GM19397 (cell line): Measurements from ENCODE around the gene RUFY2.
A peak's percentile ranks its signal among the peaks of the same experiment; 100 is the strongest.

Experiments
- ATAC-seq: cut with Tn5 transposase; IDR thresholded peaks from one replicate; pipeline ENCODE4 v1.9.1; 2021; ENCODE audit warnings: mild to moderate bottlenecking, moderate library complexity; ENCODE audit not compliant: unreplicated experiment

RUFY2 gene

DNA sequence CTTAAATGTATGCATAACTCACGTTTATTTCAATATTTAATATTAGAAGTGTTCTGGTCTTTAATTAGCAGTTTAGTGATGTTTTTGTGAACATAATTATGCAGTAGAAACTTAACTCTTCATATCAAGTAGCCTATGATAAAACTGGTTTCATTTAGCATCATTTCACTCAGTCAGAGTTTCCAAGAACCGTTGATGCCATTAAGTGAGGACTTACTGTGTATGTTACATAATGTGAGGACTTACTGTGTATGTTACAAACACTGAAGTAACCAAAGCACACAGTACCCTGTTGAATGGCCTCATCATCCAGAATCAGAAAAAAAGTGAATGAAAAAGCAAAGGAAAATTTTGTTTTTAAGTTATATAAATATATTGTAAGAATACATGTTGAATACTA is 41.5 kb downstream of the RUFY2 start:
- no peak for ATAC-seq

- ATAC-seq: no peak
These were observed 42.8 kb downstream of the RUFY2 start for GRCh38 chr10:68364101-68364886.

DNA sequence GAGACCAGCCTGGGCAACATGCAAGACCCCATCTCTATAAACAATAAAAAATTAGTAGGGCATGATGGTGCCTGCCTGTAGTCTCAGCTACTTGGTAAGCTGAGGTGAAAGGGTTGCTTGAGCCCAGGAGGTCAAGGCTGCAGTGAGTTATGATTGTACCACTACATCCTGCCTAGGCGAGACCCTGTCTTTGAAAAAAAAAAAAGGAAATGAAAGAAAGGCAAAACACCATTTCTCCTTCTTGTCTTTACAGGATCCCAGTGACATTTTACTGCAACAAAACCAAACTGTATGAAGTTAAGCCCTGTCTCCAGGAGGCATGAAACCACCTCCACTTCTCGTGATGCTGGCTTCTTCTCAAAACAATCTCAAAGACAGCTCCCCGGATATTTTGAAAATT is 44.5 kb downstream of the RUFY2 start:
- ATAC-seq: no peak

DNA sequence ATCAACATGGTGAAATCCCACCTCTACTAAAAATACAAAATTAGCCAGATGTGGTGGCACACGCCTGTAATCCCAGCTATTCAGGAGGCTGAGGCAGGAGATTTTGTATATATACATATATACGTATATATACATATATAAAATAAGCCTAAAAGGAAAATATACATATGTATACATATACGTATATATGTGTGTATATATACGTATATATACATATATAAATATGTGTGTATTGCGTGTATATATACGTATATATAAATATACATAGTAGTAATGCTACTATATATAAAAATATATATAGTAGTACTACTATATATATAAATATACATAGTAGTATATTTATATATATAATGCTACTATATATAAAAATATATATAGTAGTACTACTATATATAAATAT is 47.9 kb downstream of the RUFY2 start:
- ATAC-seq: no peak

DNA sequence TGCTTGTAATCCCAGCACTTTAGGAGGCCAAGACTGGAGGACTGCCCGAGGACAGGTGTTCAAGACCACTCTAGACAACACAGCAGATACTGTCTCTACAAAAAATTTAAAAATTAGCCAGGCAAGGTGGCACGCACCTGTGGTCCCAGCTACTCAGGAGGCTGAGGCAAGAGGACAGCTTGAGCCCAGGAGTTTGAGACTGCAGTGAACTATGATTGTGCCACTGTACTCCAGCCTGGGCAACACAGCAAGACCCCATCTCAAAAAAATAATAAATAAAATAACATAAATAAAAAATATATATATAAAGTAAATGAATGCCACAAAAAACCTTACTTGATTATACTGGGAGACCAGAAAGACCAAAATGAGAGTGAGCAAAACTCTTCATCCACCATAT is 53.5 kb downstream of the RUFY2 start:
- ATAC-seq: no peak

GRCh38 chr10:68348265-68348741 is 58.8 kb downstream of the RUFY2 start:
- ATAC-seq: no peak

DNA sequence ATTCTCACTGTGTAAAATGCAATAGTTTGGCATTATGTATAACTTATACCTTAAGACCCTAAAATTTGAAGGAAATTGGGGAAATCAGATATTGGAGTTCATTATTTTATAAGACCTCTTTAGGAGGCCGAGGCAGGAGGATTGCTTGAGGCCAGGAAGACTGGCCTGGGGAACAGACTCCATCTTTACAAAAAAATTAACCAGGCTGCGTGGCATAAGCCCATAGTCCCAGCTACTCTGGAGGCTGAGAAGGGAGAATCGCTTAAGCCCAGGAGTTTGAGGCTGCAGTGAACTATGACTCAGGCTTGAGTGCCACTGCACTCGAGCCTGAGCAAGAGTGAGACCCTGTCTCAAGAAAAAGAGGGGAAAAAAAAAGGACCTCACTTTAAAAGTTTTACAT is 60.3 kb downstream of the RUFY2 start:
- no peak for ATAC-seq

DNA sequence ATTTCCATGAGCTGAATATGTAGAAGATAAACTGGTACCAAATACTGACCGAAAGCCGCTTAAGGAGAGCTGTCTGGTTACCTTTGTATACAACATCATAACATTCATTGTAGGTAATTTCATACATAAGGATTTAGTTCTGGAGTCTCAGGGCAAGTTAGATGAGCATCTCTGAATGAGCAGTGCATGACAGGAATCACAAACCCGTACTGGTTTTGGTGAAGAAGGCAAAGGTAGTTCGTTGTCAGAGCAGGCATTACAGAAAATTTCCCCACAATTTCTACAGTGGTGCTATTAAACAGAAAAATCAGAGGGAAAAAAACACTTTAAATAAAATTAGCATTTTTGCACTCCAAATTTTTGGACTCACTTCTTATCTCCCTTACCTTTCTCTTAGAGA is 61.5 kb downstream of the RUFY2 start:
- no peak for ATAC-seq

- ATAC-seq: no peak
These were observed 64.1 kb downstream of the RUFY2 start for GRCh38 chr10:68342909-68343516.

DNA sequence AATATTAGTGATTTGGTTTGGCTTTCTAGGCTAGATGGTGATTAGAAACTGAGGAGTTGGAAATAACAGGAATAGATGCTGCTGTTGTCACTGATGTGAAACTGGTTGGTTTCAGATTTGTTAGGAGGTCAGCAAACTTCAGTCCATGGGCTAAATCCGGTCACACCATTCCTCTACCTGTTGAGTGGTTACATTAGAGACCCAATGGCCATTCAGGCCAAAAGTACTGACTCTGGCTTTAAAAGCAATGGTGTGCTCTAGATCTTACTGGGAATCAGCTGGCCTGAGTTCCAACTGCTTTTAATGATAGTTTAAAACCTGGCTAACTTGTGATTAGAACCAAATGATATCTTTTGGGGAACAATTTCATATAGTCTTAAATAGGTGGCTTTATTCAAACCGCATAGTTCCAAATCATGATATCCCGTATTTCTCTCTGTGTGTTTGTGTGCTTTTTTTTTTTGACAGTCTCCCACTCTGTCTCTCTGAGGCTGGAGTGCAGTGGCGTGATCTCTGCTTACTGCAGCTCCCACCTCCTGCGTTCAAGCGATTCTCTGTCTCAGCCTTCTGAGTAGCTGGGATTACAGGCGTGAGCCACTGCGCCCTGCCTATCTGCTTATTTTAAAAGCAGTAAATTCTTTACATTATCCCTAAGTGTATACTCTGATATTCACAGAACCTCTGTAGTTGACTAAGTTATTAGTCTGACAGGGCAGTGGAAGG is 66.6 kb downstream of the RUFY2 start:
- no peak for ATAC-seq

- no peak for ATAC-seq
These were observed 70.2 kb downstream of the RUFY2 start for GRCh38 chr10:68336754-68337351.

GRCh38 chr10:68334672-68335467 is 72.2 kb downstream of the RUFY2 start:
- ATAC-seq: no peak

DNA sequence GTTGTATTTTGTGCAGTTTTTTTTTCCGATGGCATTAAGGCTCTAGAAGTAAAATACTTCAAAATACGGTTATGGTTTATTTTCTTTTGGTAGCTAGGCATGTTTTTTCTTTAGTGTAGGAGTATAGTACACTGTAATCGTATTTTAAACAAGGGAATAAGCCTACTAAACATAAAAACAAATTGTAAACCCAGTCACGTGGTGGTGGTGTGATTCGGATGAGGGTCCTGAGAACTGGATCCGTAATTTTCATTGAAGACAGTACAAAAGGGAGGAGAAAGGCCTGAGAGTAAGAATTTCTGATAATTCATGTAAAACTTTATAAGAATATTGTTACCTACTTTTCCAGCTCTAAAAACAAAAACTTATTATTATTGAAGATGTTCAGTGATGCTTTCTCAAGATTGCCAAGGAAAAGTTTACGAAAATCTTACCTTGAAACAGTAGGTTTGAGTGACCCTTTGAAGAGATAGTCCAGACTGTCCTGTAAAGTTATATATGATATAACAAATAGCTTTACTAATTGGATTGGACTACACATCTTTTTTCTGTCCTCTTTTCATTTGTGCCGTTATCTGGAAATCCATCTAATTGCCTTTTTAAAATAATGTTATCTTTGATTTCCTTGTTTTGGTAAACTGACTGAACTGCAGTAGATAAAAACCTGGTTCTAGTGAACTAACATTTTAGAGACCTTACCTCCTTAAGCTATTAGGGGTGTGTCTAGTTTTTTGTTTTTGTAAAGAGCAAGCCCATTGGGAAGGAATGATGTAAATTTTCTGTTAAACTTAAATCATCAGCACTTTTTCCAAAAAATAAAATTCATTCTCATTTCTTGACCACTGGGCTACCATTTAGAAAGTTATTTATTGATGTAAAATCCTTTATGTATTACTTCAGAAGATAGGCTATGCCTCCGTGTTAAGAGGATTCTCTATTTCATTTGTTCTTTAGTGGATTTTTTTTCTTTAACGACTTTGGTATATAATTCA is 73.3 kb downstream of the RUFY2 start:
- ATAC-seq: no peak

DNA sequence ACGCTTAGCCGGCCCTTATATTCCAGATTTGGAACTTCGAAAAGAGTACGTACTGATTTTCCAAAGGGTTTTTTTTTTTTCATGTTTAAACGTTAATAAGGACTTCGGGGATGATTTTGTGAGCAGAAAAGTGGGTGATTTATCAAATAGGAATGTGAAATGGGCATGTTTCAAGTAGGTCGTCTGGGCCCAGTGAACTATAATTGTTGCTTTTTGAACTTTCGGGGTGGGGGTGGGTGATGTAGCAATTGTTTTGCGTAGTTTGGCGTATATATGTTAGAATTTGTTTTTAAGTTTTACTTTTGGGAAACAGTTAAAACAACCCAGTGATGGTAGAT is 74.0 kb downstream of the RUFY2 start:
- ATAC-seq: no peak

DNA sequence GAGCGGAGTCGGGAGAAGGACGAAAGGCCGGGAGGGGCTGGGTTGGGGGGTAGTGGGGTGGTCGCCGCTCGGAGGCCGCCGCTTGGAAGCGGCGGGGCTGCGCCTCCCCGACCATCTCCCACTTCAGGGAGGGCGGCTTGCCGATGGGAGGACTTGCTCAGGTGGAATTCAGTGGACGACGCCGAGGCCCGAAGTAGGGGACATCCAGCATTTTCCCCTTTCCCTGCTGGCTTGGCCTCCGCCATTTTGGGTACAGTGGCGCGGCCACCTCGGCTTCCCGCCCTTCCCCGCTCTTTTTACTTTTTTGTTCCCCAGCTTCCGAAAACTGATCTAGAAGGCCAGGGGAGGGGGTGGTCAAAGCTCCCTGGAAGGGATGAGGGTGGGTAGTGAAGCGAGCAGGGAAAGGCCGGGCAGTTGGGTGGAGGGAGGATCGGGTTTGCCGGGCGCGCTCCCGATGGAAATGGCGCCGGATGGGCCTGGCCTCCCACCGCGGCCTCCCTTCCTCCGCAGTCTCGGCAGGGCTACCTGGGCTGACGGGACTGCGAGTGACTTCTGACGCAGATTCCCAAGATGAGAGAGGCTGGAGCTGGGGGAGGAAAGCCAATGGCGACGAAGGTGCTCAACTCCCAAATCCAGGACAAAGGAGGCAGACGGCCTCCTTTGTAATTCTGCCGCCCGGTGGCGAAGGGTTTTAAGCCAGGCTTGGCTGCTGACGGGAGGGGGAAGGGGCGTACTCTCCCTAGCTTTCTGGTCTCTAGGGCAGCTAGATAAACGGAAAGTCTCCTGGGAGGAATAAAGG is 74.6 kb downstream of the RUFY2 start, which contains the start of gene PBLD:
TSS of gene PBLD (minus strand) at position 670 of the 799 bp plus-strand sequence. CDS start 26,084 bp downstream, outside the sequence.
- peak; percentile 21 for ATAC-seq

DNA sequence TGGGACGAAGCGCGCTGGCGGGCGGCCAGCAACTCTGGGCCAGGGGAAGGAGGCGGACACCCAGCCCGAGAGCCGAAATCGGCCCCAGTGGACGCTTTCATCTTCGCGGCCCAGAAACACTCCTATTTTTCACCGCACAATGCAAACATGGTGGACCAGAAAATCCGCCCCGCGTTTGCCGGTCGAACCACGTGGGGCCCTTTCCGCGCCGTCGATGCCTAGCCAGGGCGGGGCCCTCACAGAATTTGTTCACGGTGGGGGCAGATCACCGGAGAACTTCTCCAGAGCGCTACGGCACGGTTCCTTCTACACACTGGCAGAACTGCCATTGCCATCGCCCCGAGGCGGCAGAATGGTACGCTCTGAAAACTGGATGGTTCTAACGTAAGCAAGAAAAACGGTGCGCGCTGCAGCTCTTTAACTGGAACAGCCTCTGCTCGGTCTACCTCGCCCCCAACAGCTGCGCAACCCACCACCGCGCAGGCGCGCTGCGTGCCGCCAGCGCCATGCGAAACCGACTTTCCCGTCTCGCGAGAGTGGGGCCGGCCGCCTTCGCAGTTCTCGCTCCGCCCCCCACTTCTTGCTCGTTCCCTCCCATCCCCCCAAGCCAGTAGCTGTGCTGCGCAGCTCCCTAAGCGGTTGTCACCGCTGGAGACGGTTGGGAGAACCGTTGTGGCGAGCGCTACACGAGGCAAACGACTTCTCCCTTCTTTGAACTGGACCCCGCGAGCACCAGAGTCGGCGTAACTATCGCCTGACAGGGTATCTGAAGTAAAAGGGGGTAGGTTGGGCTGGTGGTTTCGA is 75.4 kb downstream of the RUFY2 start, which contains the start of gene HNRNPH3:
TSS of gene HNRNPH3 (plus strand) at position 610 of the 804 bp plus-strand sequence. CDS start 5,158 bp downstream, outside the sequence.
- ATAC-seq: peak; percentile 88

- ATAC-seq: no peak
These were observed 76.1 kb downstream of the RUFY2 start for GRCh38 chr10:68330852-68331454.
